ENCODE measurements around the gene KSR1.
A peak's percentile ranks its signal among the peaks of the same experiment; 100 is the strongest.

KSR1 gene

DNA sequence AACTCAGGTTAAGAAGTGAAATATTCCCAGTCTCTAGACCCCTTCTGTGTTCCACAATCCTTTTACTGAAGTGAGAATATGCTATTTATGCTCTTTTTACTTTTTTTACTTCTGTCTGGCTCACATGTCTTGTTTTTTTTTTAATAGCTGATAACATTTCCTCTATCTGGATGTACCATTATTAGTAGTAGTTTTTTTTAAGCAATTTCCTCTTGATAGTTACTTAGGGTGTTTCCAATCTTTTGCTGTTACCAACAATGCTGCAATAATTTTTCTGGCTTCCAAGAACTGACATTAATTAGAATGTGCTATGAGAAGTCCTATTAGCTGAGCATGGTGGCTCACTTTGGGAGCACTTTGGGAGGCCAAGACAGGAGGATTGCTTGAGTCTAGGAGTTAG is 32.0 kb downstream of the KSR1 start:
- no peak overlapping the region for H3K27ac ChIP-seq
- TF ChIP-seq ZFX (IDR thresholded peaks at IDR 0.05; ENCODE audit: borderline replicate concordance) = no peak
- TF ChIP-seq, protein P1, sequence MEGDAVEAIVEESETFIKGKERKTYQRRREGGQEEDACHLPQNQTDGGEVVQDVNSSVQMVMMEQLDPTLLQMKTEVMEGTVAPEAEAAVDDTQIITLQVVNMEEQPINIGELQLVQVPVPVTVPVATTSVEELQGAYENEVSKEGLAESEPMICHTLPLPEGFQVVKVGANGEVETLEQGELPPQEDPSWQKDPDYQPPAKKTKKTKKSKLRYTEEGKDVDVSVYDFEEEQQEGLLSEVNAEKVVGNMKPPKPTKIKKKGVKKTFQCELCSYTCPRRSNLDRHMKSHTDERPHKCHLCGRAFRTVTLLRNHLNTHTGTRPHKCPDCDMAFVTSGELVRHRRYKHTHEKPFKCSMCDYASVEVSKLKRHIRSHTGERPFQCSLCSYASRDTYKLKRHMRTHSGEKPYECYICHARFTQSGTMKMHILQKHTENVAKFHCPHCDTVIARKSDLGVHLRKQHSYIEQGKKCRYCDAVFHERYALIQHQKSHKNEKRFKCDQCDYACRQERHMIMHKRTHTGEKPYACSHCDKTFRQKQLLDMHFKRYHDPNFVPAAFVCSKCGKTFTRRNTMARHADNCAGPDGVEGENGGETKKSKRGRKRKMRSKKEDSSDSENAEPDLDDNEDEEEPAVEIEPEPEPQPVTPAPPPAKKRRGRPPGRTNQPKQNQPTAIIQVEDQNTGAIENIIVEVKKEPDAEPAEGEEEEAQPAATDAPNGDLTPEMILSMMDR (IDR thresholded peaks at IDR 0.05) = no peak

DNA sequence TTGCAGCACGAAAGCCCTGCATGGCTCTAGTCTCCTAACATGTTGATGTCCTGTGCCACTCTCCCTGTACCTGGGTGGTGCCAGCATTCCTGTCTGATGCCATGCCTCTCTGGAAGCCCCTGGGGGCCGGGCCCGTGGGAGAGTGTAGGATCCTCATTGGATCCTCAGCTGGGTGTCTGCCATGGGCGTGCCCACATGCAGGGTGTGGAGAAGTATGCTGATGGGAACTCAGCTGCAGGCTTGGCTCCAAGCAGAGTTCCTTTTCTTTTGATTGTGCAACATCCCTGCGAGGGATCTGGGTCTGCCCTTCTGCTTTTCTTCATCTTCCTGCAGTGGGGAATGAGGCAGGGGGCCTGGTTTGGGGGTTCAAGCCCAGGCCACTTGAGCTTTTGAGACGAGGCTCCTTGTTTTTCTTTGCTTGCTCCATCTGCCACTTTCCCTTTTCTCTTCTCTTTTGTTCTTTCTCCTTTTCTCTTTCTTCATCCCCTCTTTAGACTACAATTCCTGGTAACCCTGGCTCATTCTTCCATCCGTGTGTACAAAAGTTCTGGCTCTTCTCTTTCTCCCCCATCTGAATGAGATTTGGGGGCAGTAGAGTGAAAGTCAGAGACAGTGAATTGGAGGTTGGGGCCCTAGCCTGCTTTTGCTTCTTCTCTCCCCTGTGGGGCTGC is 32.9 kb downstream of the KSR1 start:
- TF ChIP-seq, protein P1 (IDR thresholded peaks at IDR 0.05) = no peak
- TF ChIP-seq ZFX (IDR thresholded peaks at IDR 0.05; ENCODE audit: borderline replicate concordance) = no peak
- no peak overlapping the region for H3K27ac ChIP-seq

DNA sequence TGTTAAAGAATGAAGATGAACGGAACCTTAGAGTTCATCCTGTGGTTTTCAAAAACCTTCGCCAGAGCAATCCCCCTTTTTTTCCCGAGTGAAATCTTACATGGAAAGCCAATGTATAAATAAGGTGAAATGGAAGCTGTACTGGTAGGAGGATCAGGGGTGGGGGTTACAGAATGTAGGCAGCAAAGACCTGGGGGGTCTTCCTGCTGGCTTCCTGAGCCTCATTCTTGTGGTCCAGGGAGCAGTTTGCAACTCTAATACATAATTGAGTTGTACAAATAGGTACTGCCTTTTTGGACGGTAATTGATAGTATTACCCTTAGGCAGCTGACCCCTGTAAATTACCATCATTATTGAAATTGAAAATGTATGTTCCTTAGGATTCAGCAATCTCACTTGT is 34.1 kb downstream of the KSR1 start:
- H3K27ac ChIP-seq = no peak overlapping the region
- no peak for TF ChIP-seq ZFX (IDR thresholded peaks at IDR 0.05; ENCODE audit: borderline replicate concordance)
- TF ChIP-seq, protein P1 (IDR thresholded peaks at IDR 0.05) = no peak

DNA sequence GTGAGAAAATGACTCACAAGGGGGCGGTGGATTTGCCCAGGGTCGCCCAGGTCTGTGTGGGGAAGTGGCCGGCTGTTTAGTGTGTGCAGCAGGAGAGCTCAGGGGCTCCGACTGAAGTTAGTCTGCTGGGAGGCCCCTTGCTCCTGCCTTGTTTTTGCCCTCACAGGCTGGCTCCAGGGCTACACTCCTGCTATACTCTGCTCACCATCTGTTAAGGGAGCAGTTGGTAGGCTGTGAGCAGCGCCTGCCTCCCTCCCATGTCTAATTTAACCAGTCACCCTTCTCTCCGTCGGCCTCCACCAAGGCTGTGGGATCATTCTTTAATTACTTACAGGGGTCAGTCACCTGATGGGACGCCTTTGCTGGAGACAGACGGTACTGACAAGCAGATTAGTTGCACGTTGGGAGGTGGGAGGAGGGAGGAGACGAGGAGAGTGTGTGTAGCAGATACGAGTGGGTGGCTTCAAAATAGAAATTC is 35.5 kb downstream of the KSR1 start:
- H3K27ac ChIP-seq = no peak overlapping the region
- TF ChIP-seq, protein P1 (IDR thresholded peaks at IDR 0.05) = no peak
- no peak for TF ChIP-seq ZFX (IDR thresholded peaks at IDR 0.05; ENCODE audit: borderline replicate concordance)

DNA sequence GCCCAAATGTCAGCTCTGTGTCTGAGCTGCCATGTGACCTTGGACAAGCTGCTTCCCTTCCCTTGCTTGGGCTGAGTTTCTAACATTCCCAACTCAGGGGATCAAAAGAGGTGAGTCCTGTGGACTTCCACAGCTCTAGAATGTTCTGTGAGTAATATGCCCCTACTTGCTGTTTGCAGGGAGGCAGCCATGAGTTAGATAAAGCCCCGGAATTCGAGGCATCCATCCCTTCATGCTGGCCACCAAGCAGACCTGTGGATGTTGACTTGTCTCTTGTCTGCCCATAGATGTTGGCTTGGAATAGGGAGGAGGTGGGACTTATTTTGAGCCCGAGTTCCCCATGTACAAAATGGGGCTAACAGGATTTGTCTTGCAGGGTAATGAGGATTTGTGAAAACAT is 36.2 kb downstream of the KSR1 start:
- no peak for TF ChIP-seq ZFX (IDR thresholded peaks at IDR 0.05; ENCODE audit: borderline replicate concordance)
- TF ChIP-seq, protein P1 (IDR thresholded peaks at IDR 0.05) = no peak
- no peak overlapping the region for H3K27ac ChIP-seq

DNA sequence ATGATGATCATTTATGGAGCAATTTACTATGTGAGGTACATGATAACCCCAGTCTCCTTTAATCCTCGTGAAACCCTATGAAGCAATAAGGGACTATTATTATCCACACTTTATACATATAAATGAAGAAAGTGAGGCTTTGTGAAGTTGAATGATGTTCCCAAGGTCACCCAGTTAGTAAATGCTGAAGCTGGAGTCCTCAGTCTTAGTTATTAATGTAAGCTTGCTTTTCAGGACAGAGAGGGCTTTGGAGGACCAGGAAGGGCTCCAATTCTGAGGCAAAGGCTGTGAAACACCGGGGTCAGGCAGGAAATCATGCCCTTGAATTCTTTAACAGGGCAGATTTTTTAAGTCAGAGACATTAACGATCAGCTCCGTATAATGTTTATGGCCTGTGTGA is 36.8 kb downstream of the KSR1 start:
- no peak overlapping the region for H3K27ac ChIP-seq
- TF ChIP-seq ZFX (IDR thresholded peaks at IDR 0.05; ENCODE audit: borderline replicate concordance) = no peak
- TF ChIP-seq, protein P1 (IDR thresholded peaks at IDR 0.05) = no peak

DNA sequence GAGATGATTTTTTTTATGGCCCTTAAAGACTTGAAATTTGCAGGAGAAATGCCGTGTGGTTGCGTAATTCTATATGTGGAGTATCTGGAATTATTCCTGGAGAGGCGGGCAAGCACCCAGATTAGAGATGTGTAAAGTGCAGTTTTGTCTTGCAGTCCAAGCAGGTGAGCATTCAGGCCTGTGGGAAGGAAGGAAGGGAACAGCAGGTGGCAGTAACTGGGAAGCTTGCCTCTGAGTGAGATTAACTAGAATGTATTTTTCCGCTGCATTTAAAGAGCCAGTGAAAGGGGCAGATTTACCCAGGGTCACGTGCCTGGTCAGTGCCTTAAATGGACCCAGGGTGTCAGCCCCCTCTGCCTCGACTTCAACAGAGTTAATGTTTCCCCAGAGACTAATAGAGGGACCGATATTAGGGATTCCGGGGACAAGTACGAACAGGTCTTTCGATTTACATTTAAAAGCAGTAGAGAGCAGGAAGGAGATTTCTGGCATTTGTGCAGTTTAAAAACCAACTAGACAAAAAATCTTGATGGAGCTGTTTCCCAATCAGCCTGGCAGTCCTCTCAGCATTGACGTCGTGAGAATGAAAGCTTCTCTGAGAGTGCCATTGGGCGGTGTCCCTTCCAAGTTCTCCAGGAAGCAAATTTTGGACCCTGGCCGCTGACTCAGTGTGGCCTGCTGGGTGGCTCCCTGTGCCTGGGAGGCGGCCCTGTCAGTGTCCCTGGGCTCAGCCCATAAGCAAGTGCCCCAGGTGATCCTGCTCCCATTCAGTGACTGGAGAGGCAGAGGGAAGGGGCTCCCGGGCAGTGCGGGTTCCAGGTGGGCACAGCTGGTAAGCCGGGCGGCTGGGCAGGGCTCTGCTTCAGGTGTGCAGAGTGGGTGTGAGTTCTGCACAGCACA is 38.2 kb downstream of the KSR1 start:
- TF ChIP-seq, protein P1 (IDR thresholded peaks at IDR 0.05) = peak; percentile 25; the same call in 1 of the 2 replicates
- TF ChIP-seq ZFX (IDR thresholded peaks at IDR 0.05; ENCODE audit: borderline replicate concordance) = no peak
- no peak overlapping the region for H3K27ac ChIP-seq

Measured in 22Rv1 (cell line).